Stomach (tissue), 4 donors: Measurements from ENCODE around the gene TEX51.

Experiments used
- CTCF ChIP-seq, 7 experiments: fragments of 450-650 bp in 4 of 7; fragments of 200-600 bp in 3 of 7; sonication (generic) in 3 of 7; IDR thresholded peaks; one replicate each; pipeline ENCODE4 v1.5.1; 2016 to 2019; ENCODE audit warnings: antibody characterized with exemption in 7 of 7, control low read depth in 2 of 7, mild to moderate bottlenecking in 1 of 7
- EP300 ChIP-seq: sonication (generic); formaldehyde crosslinking; IDR thresholded peaks from one replicate; pipeline ENCODE4 v1.6.1; 2017; ENCODE audit warnings: antibody characterized with exemption
- POLR2A ChIP-seq, 4 donors: fragments of 450-650 bp; IDR thresholded peaks; one replicate each; pipeline ENCODE4 v1.6.1; 2016; ENCODE audit warnings: antibody characterized with exemption in 4 of 4, control low read depth in 2 of 4, mild to moderate bottlenecking in 1 of 4, moderate library complexity in 1 of 4
- POLR2AphosphoS5 ChIP-seq, 3 donors: sonication (generic); formaldehyde crosslinking; IDR thresholded peaks; one replicate each; pipeline ENCODE4 v1.6.1; 2016; ENCODE audit warnings: antibody characterized with exemption in 3 of 3

GRCh38 chr2:126900646-126901319, 2.1 kb downstream of the TEX51 start:
- TF ChIP-seq CTCF (IDR thresholded peaks at IDR 0.05) (no peak), POLR2A (IDR thresholded peaks at IDR 0.05) (no peak), EP300 (no peak), POLR2AphosphoS5 (IDR thresholded peaks at IDR 0.05) (no peak)
